ENCODE results near the gene USP28. TPM values are rescaled to one million over a fixed set of nuclear protein-coding genes. Genes with fewer than 3 reads are reported as not detected.

The USP28 gene
- total and polyA plus RNA-seq, 2 donors (not counting 1 experiment from before 2014, with no cell fraction given) = 22.4 to 37.7 TPM

DNA sequence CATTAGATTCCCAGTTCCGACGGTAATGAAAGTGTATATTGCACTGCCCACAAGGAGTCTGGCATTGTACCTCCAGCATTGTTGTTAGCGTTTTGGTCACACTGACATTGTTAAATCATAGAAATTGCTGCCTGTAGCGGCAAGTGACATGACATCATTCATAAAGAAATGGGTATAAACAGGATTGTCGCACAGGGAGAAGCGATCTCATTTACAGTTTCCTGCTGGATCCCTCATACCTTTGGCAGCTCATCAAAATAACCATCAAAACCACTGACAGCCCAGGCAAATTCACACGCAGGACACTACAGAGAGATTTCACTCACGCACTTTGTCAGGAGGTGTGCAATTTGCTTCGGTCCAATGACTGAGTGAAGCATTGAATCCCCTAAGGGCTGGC, 32.7 kb upstream of the USP28 start:
- TF ChIP-seq, protein P1, sequence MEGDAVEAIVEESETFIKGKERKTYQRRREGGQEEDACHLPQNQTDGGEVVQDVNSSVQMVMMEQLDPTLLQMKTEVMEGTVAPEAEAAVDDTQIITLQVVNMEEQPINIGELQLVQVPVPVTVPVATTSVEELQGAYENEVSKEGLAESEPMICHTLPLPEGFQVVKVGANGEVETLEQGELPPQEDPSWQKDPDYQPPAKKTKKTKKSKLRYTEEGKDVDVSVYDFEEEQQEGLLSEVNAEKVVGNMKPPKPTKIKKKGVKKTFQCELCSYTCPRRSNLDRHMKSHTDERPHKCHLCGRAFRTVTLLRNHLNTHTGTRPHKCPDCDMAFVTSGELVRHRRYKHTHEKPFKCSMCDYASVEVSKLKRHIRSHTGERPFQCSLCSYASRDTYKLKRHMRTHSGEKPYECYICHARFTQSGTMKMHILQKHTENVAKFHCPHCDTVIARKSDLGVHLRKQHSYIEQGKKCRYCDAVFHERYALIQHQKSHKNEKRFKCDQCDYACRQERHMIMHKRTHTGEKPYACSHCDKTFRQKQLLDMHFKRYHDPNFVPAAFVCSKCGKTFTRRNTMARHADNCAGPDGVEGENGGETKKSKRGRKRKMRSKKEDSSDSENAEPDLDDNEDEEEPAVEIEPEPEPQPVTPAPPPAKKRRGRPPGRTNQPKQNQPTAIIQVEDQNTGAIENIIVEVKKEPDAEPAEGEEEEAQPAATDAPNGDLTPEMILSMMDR (conservative IDR thresholded peaks at IDR 0.05 in 1 of 2, IDR thresholded peaks at IDR 0.05 in 1 of 2; ENCODE audit: low read depth in 1 of 2, low read length in 2 of 2) = no peak
- TF ChIP-seq EZH2 (IDR thresholded peaks at IDR 0.05; ENCODE audit: low read length, missing control alignments) = no peak
- Histone ChIP-seq H4K20me1 (ENCODE audit: control insufficient read depth, extremely low read depth, insufficient read depth, low read length) (no peaks in the 10 kb centered on the region), H3K4me3 (replicated peaks in 1 of 4; ENCODE audit: control extremely low read depth in 1 of 4, insufficient read depth in 1 of 4, low read depth in 3 of 4, low read length in 4 of 4) (no peak overlapping the region), H3K79me2 (ENCODE audit: control insufficient read depth, insufficient read depth, low read length) (no peaks in the 10 kb centered on the region), H2AFZ (ENCODE audit: low read length) (no peak overlapping the region), H3K4me2 (ENCODE audit: extremely low read depth, insufficient read depth, low read length) (no peak overlapping the region), H3K9me3 (ENCODE audit: control insufficient read depth, insufficient read depth, low read depth, low read length) (no peaks in the 10 kb centered on the region), H3K4me1 (ENCODE audit: control insufficient read depth, extremely low read depth, insufficient read depth, low read length) (no peaks in the 10 kb centered on the region), H3K27ac (ENCODE audit: insufficient read depth, low read length) (no peak overlapping the region), H3K9ac (ENCODE audit: insufficient read depth, low read length) (no peak overlapping the region), H3K27me3 (ENCODE audit: control insufficient read depth, insufficient read depth, low read length) (no peaks in the 10 kb centered on the region), H3K36me3 (ENCODE audit: control insufficient read depth, insufficient read depth, low read length) (no peaks in the 10 kb centered on the region)
- no peak for DNase-seq (ENCODE audit: low read depth in 2 of 2)

DNA sequence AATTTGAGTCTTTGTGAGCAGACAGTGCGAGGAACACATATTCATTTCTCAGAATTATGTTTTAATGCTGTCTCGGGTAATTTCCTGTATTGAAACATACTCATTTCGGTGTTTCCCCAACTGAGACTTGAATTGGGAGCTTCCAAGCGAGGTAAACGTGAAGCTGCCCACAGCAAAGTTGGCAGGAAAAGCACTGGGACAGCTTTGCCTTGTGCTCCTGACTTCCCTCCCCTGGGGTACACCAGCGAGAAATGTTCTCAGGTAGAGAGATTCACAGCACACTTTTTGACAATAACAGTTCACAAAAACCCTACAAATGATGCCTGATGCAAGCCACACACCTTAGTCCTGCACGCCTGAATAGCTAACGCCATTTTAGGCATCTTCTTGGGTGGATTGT, 32.3 kb upstream of the USP28 start:
- Histone ChIP-seq H3K36me3 (ENCODE audit: control insufficient read depth, insufficient read depth, low read length) (no peaks in the 10 kb centered on the region), H3K4me1 (ENCODE audit: control insufficient read depth, extremely low read depth, insufficient read depth, low read length) (no peaks in the 10 kb centered on the region), H3K27ac (ENCODE audit: insufficient read depth, low read length) (no peak overlapping the region), H3K27me3 (ENCODE audit: control insufficient read depth, insufficient read depth, low read length) (no peaks in the 10 kb centered on the region), H2AFZ (ENCODE audit: low read length) (no peak overlapping the region), H3K9me3 (ENCODE audit: control insufficient read depth, insufficient read depth, low read depth, low read length) (no peaks in the 10 kb centered on the region), H3K4me2 (ENCODE audit: extremely low read depth, insufficient read depth, low read length) (no peak overlapping the region), H3K9ac (ENCODE audit: insufficient read depth, low read length) (no peak overlapping the region), H3K4me3 (replicated peaks in 1 of 4; ENCODE audit: control extremely low read depth in 1 of 4, insufficient read depth in 1 of 4, low read depth in 3 of 4, low read length in 4 of 4) (no peak overlapping the region), H4K20me1 (ENCODE audit: control insufficient read depth, extremely low read depth, insufficient read depth, low read length) (no peaks in the 10 kb centered on the region), H3K79me2 (ENCODE audit: control insufficient read depth, insufficient read depth, low read length) (no peaks in the 10 kb centered on the region)
- DNase-seq (ENCODE audit: low read depth in 2 of 2) = no peak
- TF ChIP-seq, protein P1 (conservative IDR thresholded peaks at IDR 0.05 in 1 of 2, IDR thresholded peaks at IDR 0.05 in 1 of 2; ENCODE audit: low read depth in 1 of 2, low read length in 2 of 2) = no peak
- no peak for TF ChIP-seq EZH2 (IDR thresholded peaks at IDR 0.05; ENCODE audit: low read length, missing control alignments)

DNA sequence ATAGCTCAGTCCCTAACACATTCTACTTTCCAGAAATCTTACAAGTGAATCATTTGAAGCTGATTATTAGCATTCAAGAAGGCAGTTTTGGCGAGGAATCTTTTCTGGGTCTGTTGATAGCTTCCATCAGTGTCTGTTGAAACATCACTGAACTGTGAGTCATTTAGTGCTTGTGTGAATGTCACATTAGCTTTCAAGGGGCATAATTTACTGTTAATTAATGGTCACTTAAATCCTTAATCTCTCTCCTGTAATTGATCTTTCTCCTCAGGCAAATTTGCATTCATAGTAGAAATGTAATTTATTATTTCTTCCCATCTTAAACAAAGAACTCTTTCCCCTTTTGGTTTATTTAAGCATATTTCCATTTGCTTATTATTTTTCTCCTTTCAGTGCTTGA, 31.8 kb upstream of the USP28 start:
- H4K20me1 ChIP-seq (ENCODE audit: control insufficient read depth, extremely low read depth, insufficient read depth, low read length) = no peaks in the 10 kb centered on the region

More for the DNA sequence above, 31.8 kb upstream of the USP28 start:
- TF ChIP-seq EZH2 (IDR thresholded peaks at IDR 0.05; ENCODE audit: low read length, missing control alignments) = no peak
- Histone ChIP-seq H3K36me3 (ENCODE audit: control insufficient read depth, insufficient read depth, low read length) (no peaks in the 10 kb centered on the region), H3K27ac (ENCODE audit: insufficient read depth, low read length) (no peak overlapping the region), H3K27me3 (ENCODE audit: control insufficient read depth, insufficient read depth, low read length) (no peaks in the 10 kb centered on the region), H3K4me2 (ENCODE audit: extremely low read depth, insufficient read depth, low read length) (no peak overlapping the region), H2AFZ (ENCODE audit: low read length) (no peak overlapping the region), H3K9ac (ENCODE audit: insufficient read depth, low read length) (no peak overlapping the region), H3K9me3 (ENCODE audit: control insufficient read depth, insufficient read depth, low read depth, low read length) (no peaks in the 10 kb centered on the region), H3K4me3 (replicated peaks in 1 of 4; ENCODE audit: control extremely low read depth in 1 of 4, insufficient read depth in 1 of 4, low read depth in 3 of 4, low read length in 4 of 4) (no peak overlapping the region), H3K4me1 (ENCODE audit: control insufficient read depth, extremely low read depth, insufficient read depth, low read length) (no peaks in the 10 kb centered on the region), H3K79me2 (ENCODE audit: control insufficient read depth, insufficient read depth, low read length) (no peaks in the 10 kb centered on the region)
- DNase-seq (ENCODE audit: low read depth in 2 of 2) = no peak
